ENCODE results near the gene RBM4B. TPM values are rescaled to one million over a fixed set of nuclear protein-coding genes. Genes with fewer than 3 reads are reported as not detected.

Gene RBM4B
- total RNA-seq, 2 donors from 2014 or later = 15.5 to 40.7 TPM

GRCh38 chr11:66683877-66684276 lies 6.2 kb upstream of the RBM4B start:
- peaks cover 4% of the 10 kb centered on the region for H3K4me1 ChIP-seq (replicated peaks)
- intact Hi-C loops (cut with DNase I) = no loop called here
- TF ChIP-seq POLR2AphosphoS5 (IDR thresholded peaks at IDR 0.05) = no peak
- TF ChIP-seq CTCF (IDR thresholded peaks at IDR 0.05) = no peak
- TF ChIP-seq POLR2A (IDR thresholded peaks at IDR 0.05) = no peak
- no peaks in the 10 kb centered on the region for H3K27me3 ChIP-seq (replicated peaks; ENCODE audit: insufficient read depth)
- DNase-seq (ENCODE audit: low spot score) = no peak
- no peaks in the 10 kb centered on the region for H3K9me3 ChIP-seq
- H3K27ac ChIP-seq = no peak overlapping the region
- H3K4me3 ChIP-seq = no peak overlapping the region
- H3K36me3 ChIP-seq = peaks cover 0 to 1% of the 10 kb centered on the region in 2 donors
- WGBS = 84% methylated on average over 8 of the region's 8 CpGs

- Histone ChIP-seq H3K9me3 (no peaks in the 10 kb centered on the region), H3K27me3 (replicated peaks; ENCODE audit: insufficient read depth) (no peaks in the 10 kb centered on the region), H3K36me3 (no peaks in the 10 kb centered on the region), H3K4me1 (replicated peaks) (peaks cover 4% of the 10 kb centered on the region), H3K27ac (no peak overlapping the region), H3K4me3 (no peak overlapping the region)
- no peak for DNase-seq (ENCODE audit: low spot score)
- WGBS = 92% methylated on average over 7 of the region's 7 CpGs
- TF ChIP-seq POLR2A (IDR thresholded peaks at IDR 0.05) (no peak), CTCF (IDR thresholded peaks at IDR 0.05) (no peak), POLR2AphosphoS5 (IDR thresholded peaks at IDR 0.05) (no peak)
- intact Hi-C loops (cut with DNase I) = no loop called here
Observed at GRCh38 chr11:66680966-66681645, 3.4 kb upstream of the RBM4B start.

- Histone ChIP-seq H3K4me1 (replicated peaks) (peaks cover 8% of the 10 kb centered on the region), H3K36me3 (no peaks in the 10 kb centered on the region), H3K27me3 (replicated peaks; ENCODE audit: insufficient read depth) (no peaks in the 10 kb centered on the region), H3K27ac (peak overlapping the region; percentile 92 to 94), H3K4me3 (peak overlapping the region; percentile 53 to 61), H3K9me3 (no peaks in the 10 kb centered on the region)
- no peak for DNase-seq (ENCODE audit: low spot score)
- TF ChIP-seq POLR2A (IDR thresholded peaks at IDR 0.05) (no peak), CTCF (IDR thresholded peaks at IDR 0.05) (no peak), POLR2AphosphoS5 (IDR thresholded peaks at IDR 0.05) (no peak)
- intact Hi-C loops (cut with DNase I) = loop anchor here (5.0 kb wide), 3 partner anchors 40 to 200 kb away; partner anchors contain the start of genes CCDC87, CCS and RBM4
- 2% methylated on average over 27 of the region's 27 CpGs for WGBS
Observed at GRCh38 chr11:66676931-66677598, 622 bp downstream of the RBM4B start.

GRCh38 chr11:66676282-66676919 lies 1.3 kb downstream of the RBM4B start:
- 44% methylated on average over 16 of the region's 16 CpGs for WGBS
- Histone ChIP-seq H3K36me3 (no peaks in the 10 kb centered on the region), H3K4me1 (replicated peaks) (peaks cover 8% of the 10 kb centered on the region), H3K27ac (no peak overlapping the region), H3K4me3 (peak overlapping the region; percentile 53 to 61), H3K27me3 (replicated peaks; ENCODE audit: insufficient read depth) (no peaks in the 10 kb centered on the region), H3K9me3 (no peaks in the 10 kb centered on the region)
- intact Hi-C loops (cut with DNase I) = loop anchor here (5.0 kb wide), 3 partner anchors 39 to 199 kb away; partner anchors contain the start of genes CCDC87, CCS and RBM4
- TF ChIP-seq CTCF (IDR thresholded peaks at IDR 0.05) (no peak), POLR2AphosphoS5 (IDR thresholded peaks at IDR 0.05) (no peak), POLR2A (IDR thresholded peaks at IDR 0.05) (no peak)
- no peak for DNase-seq (ENCODE audit: low spot score)

All from prostate gland (tissue), 2 donors.